ENCODE data around the gene HRAS.
"Not testable (repeated sequence)": the region's sequence is repeated elsewhere in the genome, so short reads cannot be mapped to it uniquely, and the experiment has no call there.

The HRAS gene

GRCh38 chr11:535519-536454, at the start of gene HRAS:
Gene HRAS, minus strand, starts transcription at chr11:535576.
- DNase-seq (ENCODE audit: low read depth), result peak; percentile 93

DNA sequence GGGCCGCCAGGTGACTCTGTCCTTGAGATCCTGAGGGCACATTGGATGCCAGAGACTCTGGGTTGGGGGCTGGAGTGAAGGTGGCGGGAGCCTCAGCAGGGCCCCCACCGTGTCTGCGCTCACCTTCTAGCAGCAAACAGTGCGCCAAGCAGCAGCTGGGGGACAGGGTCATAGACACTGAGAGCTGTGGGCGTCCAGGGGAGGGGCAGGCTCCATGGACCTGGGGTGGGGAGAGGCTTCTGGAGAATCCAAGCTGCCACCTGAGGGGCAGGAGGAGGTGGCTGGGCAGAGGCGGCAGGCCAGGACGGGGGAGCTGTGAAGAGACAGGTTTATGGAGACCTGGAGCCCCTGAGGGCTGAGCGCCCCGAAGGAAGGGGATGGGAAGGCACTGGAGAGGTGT, 48.9 kb upstream of the HRAS start:
- DNase-seq (ENCODE audit: low read depth), result no peak

DNA sequence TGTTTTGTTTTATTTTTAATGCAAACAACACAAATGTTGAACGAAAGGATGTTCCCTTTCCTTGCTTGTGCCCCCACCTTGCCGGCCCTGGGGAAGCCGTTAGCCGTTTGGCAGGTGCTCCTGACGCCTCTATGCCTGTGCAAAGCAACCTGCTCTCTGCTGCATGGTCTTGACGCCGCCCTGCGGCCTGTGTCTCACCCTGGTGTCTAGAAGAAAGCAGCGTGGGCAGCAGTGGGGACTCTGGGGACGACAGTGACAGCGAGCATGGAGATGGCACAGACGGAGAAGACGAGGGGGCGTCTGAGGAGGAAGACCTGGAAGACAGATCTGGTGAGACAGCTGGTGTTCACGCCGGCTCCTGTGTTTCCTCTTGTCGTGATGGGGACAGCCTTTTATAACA, 46.4 kb upstream of the HRAS start:
- no peak for DNase-seq (ENCODE audit: low read depth)

GRCh38 chr11:581342-581741, 46.0 kb upstream of the HRAS start:
- DNase-seq (ENCODE audit: low read depth), result no peak

DNA sequence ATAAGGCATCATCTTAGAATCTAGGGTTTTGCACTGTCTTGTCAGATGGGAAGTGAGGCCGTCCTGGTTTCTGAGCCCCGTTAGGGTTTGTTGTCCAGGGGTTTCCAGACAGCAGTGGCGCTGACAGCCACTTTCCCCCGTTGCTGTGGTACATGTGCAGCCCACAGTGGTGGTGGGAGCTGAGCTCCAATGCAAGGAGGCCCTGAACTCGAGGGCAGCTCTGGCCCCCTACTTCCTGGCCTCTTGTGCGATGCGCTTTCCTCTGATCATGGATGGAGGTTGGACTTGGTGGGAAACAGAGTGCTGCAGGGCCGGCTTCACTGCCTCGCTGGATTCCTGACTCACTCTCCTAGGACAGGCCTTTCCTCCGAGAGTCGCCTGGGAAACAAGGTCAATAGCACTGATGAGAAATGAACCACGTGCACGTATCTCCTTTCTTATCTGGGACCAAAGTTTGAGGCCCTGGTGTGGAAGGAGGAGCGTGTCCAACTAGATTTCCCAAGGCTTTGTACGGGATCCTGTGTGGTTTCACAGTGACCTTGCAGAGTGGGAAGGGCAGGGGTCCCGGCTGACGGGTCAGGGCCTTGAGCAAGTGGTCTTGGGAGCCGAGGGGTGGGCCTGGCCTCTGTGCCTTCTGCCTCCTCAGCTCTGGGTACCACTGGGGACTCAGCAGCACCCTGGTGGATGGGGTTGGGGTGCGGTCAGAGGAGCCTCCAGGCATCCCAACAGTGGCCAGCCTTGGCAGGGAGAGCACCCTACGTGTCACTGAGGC, 44.6 kb upstream of the HRAS start:
- DNase-seq (ENCODE audit: low read depth), result no peak

DNA sequence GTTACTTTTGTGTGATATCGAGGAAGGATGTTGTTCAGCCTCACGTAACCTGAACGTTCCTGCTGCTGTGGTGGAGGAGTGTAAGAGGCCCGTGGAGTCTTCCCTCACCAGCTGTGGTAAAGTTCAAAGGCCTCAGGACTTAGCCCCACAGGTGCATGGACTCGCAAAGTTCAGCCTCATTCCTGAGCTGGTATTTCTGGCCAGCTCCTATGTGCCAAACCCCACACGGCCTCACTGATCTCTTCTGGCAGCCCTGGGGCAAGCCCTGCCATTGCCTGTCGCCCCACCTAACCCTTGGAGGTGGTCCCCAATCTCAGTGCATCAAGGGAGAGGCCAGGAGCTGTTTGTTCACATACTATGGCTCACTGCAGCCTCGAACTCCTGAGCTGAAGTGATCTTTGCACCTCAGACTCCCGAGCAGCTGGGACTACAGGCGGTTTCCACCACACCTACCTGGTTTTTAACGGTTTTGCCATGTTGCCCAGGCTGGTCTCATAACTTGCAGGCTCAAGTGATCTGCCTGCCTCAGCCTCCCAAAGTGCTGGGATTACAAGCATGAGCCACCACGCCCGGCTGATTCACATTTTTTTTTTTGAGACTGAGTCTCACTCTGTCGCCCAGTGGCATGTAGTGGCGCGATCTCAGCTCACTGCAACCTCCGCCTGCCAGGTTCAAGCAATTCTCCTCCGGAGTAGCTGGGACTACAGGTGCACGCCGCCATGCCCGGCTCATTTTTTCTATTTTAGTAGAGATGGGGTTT, 43.1 kb upstream of the HRAS start:
- DNase-seq (ENCODE audit: low read depth), result no peak

GRCh38 chr11:577611-577894, 42.2 kb upstream of the HRAS start:
- no peak for DNase-seq (ENCODE audit: low read depth)

DNA sequence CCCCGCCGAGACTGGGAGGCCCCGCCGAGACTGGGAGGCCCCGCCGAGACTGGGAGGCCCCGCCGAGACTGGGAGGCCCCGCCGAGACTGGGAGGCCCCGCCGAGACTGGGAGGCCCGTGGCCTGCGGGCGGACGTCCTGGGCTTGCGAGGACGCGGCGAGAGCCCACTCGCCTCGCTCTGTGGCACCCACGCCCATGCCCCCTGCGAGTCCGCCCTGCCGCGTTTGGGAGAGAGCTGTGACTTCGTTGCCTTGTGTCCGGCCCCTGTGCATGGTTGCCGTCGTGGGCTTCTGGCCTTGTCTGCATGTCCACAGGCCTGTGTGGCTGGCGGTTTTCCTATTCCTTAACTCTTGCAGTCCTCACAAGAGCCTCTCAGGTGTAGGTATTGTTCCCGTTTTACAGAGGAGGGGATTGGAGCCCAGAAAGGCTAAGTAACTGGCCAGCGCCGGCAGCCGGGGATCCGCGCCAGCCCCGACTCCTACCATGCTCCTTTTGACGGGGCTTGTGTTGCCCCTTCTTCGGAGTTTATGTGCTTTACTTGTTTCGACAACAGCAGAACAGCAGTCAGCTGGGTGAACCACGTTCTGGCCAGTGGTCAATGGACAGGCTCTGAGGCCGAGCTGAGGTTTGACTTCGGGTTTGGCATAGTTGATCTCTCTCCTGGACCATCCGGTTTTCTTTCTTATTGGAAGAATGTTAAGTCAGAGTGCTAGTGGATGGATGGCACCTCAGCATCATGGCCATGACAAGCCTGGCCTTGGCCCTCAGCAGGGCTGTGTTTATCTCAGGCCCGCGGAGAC, 41.6 kb upstream of the HRAS start:
- no peak for DNase-seq (ENCODE audit: low read depth)

GRCh38 chr11:575996-576768, 40.8 kb upstream of the HRAS start, which contains the start of gene PHRF1:
Gene PHRF1, plus strand, starts transcription at chr11:576470. Its CDS starts 5,043 bp downstream, at chr11:581513.
- DNase-seq (ENCODE audit: low read depth), result peak; percentile 91

- no peak for DNase-seq (ENCODE audit: low read depth)
These were observed 40.1 kb upstream of the HRAS start for GRCh38 chr11:575313-575995.

GRCh38 chr11:574632-575312, 39.4 kb upstream of the HRAS start:
- no peak for DNase-seq (ENCODE audit: low read depth)

DNA sequence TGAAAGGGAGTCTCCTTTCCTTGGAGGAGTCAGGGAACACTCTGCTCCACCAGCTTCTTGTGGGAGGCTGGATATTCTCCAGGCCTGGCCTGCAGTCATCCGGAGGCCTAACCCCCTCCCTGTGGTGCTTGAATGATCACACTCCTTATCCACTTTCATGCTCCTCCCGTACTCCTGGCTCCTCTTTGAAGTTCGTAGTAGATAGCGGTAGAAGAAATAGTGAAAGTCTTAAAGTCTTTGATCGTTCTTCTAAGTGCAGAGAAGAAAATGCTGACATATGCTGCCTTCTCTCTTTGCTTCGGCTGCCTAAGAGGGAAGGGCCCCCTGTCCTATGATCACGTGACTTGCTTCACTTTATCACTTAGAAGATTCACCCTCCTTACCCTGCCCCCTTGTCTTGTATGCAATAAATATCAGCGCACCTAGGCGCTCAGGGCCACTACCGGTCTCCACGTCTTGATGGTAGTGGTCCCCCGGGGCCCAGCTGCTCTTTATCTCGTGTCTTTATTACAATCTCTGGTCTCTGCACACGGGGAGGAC, 38.7 kb upstream of the HRAS start:
- DNase-seq (ENCODE audit: low read depth), result not testable (repeated sequence)

- DNase-seq (ENCODE audit: low read depth), result no peak
These were observed 37.9 kb upstream of the HRAS start for GRCh38 chr11:573146-573759.

DNA sequence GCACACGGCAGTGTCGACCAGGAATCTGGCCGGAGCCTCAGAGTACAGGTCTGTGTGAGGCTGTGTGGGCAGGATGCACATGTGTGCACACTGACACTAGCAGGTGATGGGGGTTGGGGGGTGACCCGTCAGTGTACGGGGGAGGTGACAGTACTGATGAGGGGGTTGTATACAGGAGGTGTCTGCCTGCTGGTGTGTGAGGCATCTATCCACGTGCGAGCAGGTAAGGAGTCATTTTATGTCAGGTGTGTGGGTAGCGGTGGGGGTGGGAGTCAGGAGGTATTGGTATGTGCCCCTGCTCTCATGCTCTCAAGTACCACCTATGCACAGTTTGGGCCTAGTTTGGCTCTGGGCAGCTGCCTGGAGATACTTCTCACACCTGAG, 36.4 kb upstream of the HRAS start:
- no peak for DNase-seq (ENCODE audit: low read depth)

GRCh38 chr11:569158-569885, 33.9 kb upstream of the HRAS start:
- DNase-seq (ENCODE audit: low read depth), result no peak

- DNase-seq (ENCODE audit: low read depth), result peak; percentile 86
These were observed 33.2 kb upstream of the HRAS start for GRCh38 chr11:568306-569157.

- DNase-seq (ENCODE audit: low read depth), result no peak
These were observed 32.4 kb upstream of the HRAS start for GRCh38 chr11:567629-568292.
